NCI-H1105 (cell line): ENCODE data around the gene JPH3.

Experiments
- DNase-seq: peaks from one replicate; lab custom pipeline; 2025; lab: John Stamatoyannopoulos, UW

JPH3 gene

GRCh38 chr16:87602001-87602775 is at the start of gene JPH3:
TSS of gene JPH3 (plus strand) at chr16:87602508. CDS start at chr16:87603147, 639 bp downstream.
- no peak for DNase-seq

GRCh38 chr16:87552772-87553573 is 49.3 kb upstream of the JPH3 start:
- DNase-seq, result no peak

- DNase-seq, result no peak
Observed at GRCh38 chr16:87554754-87555427, 47.4 kb upstream of the JPH3 start.

- DNase-seq, result no peak
Observed at GRCh38 chr16:87555647-87556046, 46.7 kb upstream of the JPH3 start.

- no peak for DNase-seq
Observed at GRCh38 chr16:87556941-87557459, 45.3 kb upstream of the JPH3 start.

- no peak for DNase-seq
Observed at GRCh38 chr16:87558682-87559081, 43.6 kb upstream of the JPH3 start.

- no peak for DNase-seq
Observed at GRCh38 chr16:87559945-87560344, 42.4 kb upstream of the JPH3 start.

- DNase-seq, result no peak
Observed at GRCh38 chr16:87560428-87561199, 41.7 kb upstream of the JPH3 start.

GRCh38 chr16:87561200-87562105 is 40.9 kb upstream of the JPH3 start:
- no peak for DNase-seq

GRCh38 chr16:87562201-87562600 is 40.1 kb upstream of the JPH3 start:
- DNase-seq, result peak; percentile 22

GRCh38 chr16:87563022-87563421 is 39.3 kb upstream of the JPH3 start:
- DNase-seq, result no peak

- DNase-seq, result no peak
Observed at GRCh38 chr16:87563714-87564523, 38.4 kb upstream of the JPH3 start.

- DNase-seq, result no peak
Observed at GRCh38 chr16:87564524-87564778, 37.9 kb upstream of the JPH3 start.

- no peak for DNase-seq
Observed at GRCh38 chr16:87569601-87570571, 32.4 kb upstream of the JPH3 start.

- no peak for DNase-seq
Observed at GRCh38 chr16:87570572-87570937, 31.8 kb upstream of the JPH3 start.

- DNase-seq, result no peak
Observed at GRCh38 chr16:87570938-87571867, 31.1 kb upstream of the JPH3 start.

GRCh38 chr16:87571868-87572244 is 30.5 kb upstream of the JPH3 start:
- no peak for DNase-seq

GRCh38 chr16:87572959-87573358 is 29.3 kb upstream of the JPH3 start:
- DNase-seq, result no peak
